GM12878 (cell line): ENCODE data around the gene DHCR7. TPM values are rescaled to one million over a fixed set of nuclear protein-coding genes. Genes with fewer than 3 reads are reported as not detected.

Experiments
- ATAC-seq: fragments of 200-7000 bp; cut with Tn5 transposase; 3 replicates; pipeline ENCODE4 v1.9.1; 2020; ENCODE audit warnings: mild to moderate bottlenecking, moderate library complexity
- BruUV-seq: library from RNA; stranded (reverse); fragments of 400-500 nt; replicated peaks from 2 replicates; lab custom pipeline; 2021; lab: Mats Ljungman, UMichigan
- CTCF ChIA-PET: fragments of 300-600 bp; sonication (Branson Sonifier 250); formaldehyde crosslinking; extraction: SDS; loops from one replicate; lab custom pipeline; 2021; ENCODE audit warnings: inconsistent platforms; lab: Yijun Ruan, JAX
- POLR2A ChIA-PET: fragments of 350-600 bp; formaldehyde crosslinking; extraction: SDS; loops from one replicate; lab custom pipeline; 2021; ENCODE audit warnings: inconsistent platforms; lab: Charles Lee
- RAD21 ChIA-PET: fragments of 300-600 bp; sonication (Branson Sonifier 250); formaldehyde crosslinking; loops from one replicate; lab custom pipeline; 2023; ENCODE audit warnings: antibody characterized with exemption; ENCODE audit not compliant: unreplicated experiment; lab: Charles Lee
- SMC1A ChIA-PET: fragments of 300-600 bp; sonication (Branson Sonifier 250); formaldehyde crosslinking; loops from one replicate; lab custom pipeline; 2023; ENCODE audit not compliant: unreplicated experiment, uncharacterized antibody; lab: Charles Lee
- DNase-seq: peaks from one replicate; pipeline ENCODE4 v3.0.0-alpha.2; 2011; ENCODE audit warnings: low read depth, low spot score
- FAIRE-seq: peaks from 3 replicates; lab custom pipeline; 2011; peaks lifted over from hg19 to GRCh38; lab: Jason Lieb, UNC
- H2AFZ ChIP-seq: 2 replicates; pipeline ENCODE4 v1.6.0; 2011; ENCODE audit warnings: low read depth, low read length, control low read depth; ENCODE audit not compliant: control insufficient read depth
- H3K27ac ChIP-seq: 2 replicates; pipeline ENCODE4 v1.5.1; 2011; ENCODE audit warnings: control low read depth; ENCODE audit not compliant: control insufficient read depth, insufficient read depth
- H3K27me3 ChIP-seq, 2 experiments: replicated peaks in 1 of 2; 2 replicates each; pipeline versions ENCODE4 v1.6.0 to v1.6.1; 2011; ENCODE audit warnings: low read length in 1 of 2; ENCODE audit not compliant: control insufficient read depth in 2 of 2, insufficient read depth in 2 of 2
- H3K36me3 ChIP-seq, 2 experiments: 2 replicates each; pipeline ENCODE4 v1.5.1; 2011; ENCODE audit warnings: low read length in 1 of 2; ENCODE audit not compliant: control insufficient read depth in 2 of 2, insufficient read depth in 2 of 2
- H3K4me1 ChIP-seq: 2 replicates; pipeline ENCODE4 v1.6.1; 2011; ENCODE audit warnings: mild to moderate bottlenecking, low read length, moderate library complexity, mixed read lengths; ENCODE audit not compliant: control insufficient read depth, insufficient read depth
- H3K4me2 ChIP-seq: 2 replicates; pipeline ENCODE4 v1.6.0; 2011; ENCODE audit warnings: control low read depth; ENCODE audit not compliant: control insufficient read depth, insufficient read depth
- H3K4me3 ChIP-seq: fragments of 200-600 bp; sonication (generic); 2 replicates; pipeline ENCODE4 v1.5.1; 2016
- H3K79me2 ChIP-seq: 2 replicates; pipeline ENCODE4 v1.6.0; 2011; ENCODE audit warnings: low read length; ENCODE audit not compliant: control insufficient read depth, insufficient read depth
- H3K9ac ChIP-seq: 2 replicates; pipeline ENCODE4 v1.8.0; 2011; ENCODE audit warnings: low read length, control low read depth, mixed read lengths; ENCODE audit not compliant: control insufficient read depth, insufficient read depth
- H3K9me3 ChIP-seq: replicated peaks from 3 replicates; pipeline ENCODE4 v1.5.1; 2011; ENCODE audit warnings: mild to moderate bottlenecking, low read length; ENCODE audit not compliant: control insufficient read depth, insufficient read depth
- H4K20me1 ChIP-seq: 2 replicates; pipeline ENCODE4 v1.6.0; 2011; ENCODE audit not compliant: control insufficient read depth, insufficient read depth
- ATF3 ChIP-seq: IDR thresholded peaks from 2 replicates; pipeline ENCODE4 v1.6.1; 2011; ENCODE audit warnings: low read depth, mild to moderate bottlenecking, low read length, moderate library complexity, borderline replicate concordance; ENCODE audit errors: extremely low read depth
- CHD1 ChIP-seq: IDR thresholded peaks from 2 replicates; pipeline ENCODE4 v1.6.1; 2012; ENCODE audit warnings: low read depth, low read length, improper control_type of control experiment
- FOXM1 ChIP-seq: IDR thresholded peaks from 2 replicates; pipeline ENCODE4 v1.6.1; 2012; ENCODE audit warnings: low read depth, mild to moderate bottlenecking, inconsistent platforms, low read length, moderate library complexity
- HDGF ChIP-seq: fragments of 450-650 bp; IDR thresholded peaks from 2 replicates; pipeline ENCODE4 v1.6.1; 2016; ENCODE audit warnings: antibody characterized with exemption
- KLF5 ChIP-seq: fragments of 450-650 bp; IDR thresholded peaks from 2 replicates; pipeline ENCODE4 v1.6.1; 2014; ENCODE audit warnings: mild to moderate bottlenecking; ENCODE audit not compliant: partially characterized antibody
- LARP7 ChIP-seq: fragments of 450-650 bp; IDR thresholded peaks from 2 replicates; pipeline ENCODE4 v1.6.1; 2017; ENCODE audit warnings: mild to moderate bottlenecking
- MXI1 ChIP-seq: fragments of 150-350 bp; IDR thresholded peaks from 2 replicates; pipeline ENCODE4 v1.6.1; 2011; ENCODE audit warnings: low read depth, mild to moderate bottlenecking, inconsistent platforms, low read length, improper control_type of control experiment
- NBN ChIP-seq: fragments of 450-650 bp; IDR thresholded peaks from 2 replicates; pipeline ENCODE4 v1.6.1; 2016
- NFYA ChIP-seq: IDR thresholded peaks from 2 replicates; pipeline ENCODE4 v1.6.1; 2011; ENCODE audit warnings: low read depth, mild to moderate bottlenecking, low read length, improper control_type of control experiment, borderline replicate concordance
- PAX8 ChIP-seq: fragments of 450-650 bp; IDR thresholded peaks from 2 replicates; pipeline ENCODE4 v1.6.1; 2017; ENCODE audit warnings: mild to moderate bottlenecking, moderate library complexity
- RBBP5 ChIP-seq: fragments of 200-600 bp; sonication (generic); conservative IDR thresholded peaks from 2 replicates; pipeline ENCODE4 v1.6.1; 2016
- SMAD1 ChIP-seq: fragments of 450-650 bp; IDR thresholded peaks from 2 replicates; pipeline ENCODE4 v1.6.1; 2018; ENCODE audit warnings: mild to moderate bottlenecking, low read depth; ENCODE audit not compliant: partially characterized antibody
- STAT1 ChIP-seq: fragments of 450-650 bp; conservative IDR thresholded peaks from 2 replicates; pipeline ENCODE4 v1.6.1; 2014; ENCODE audit warnings: antibody characterized with exemption, mild to moderate bottlenecking
- SUPT20H ChIP-seq: IDR thresholded peaks from 2 replicates; pipeline ENCODE4 v1.6.1; 2011; ENCODE audit warnings: low read depth, mild to moderate bottlenecking, low read length, moderate library complexity, borderline replicate concordance; ENCODE audit not compliant: control insufficient read depth
- YBX1 ChIP-seq: fragments of 450-650 bp; IDR thresholded peaks from 2 replicates; pipeline ENCODE4 v1.6.1; 2016; ENCODE audit warnings: antibody characterized with exemption
- ZNF217 ChIP-seq: fragments of 450-650 bp; IDR thresholded peaks from 2 replicates; pipeline ENCODE4 v1.6.1; 2017; ENCODE audit warnings: antibody characterized with exemption, mild to moderate bottlenecking
- ZNF24 ChIP-seq: fragments of 450-650 bp; IDR thresholded peaks from 2 replicates; pipeline ENCODE4 v1.6.1; 2017; ENCODE audit warnings: antibody characterized with exemption, mild to moderate bottlenecking
- WGBS: methylation state at CpG from one replicate; pipeline ENCODE4 v1.1.6; 2016; ENCODE audit warnings: low lambda C conversion rate; ENCODE audit not compliant: insufficient replicate concordance, insufficient coverage; ENCODE audit errors: missing lambda C conversion rate; 5-methylcytosine and 5-hydroxymethylcytosine counted together
- in situ Hi-C: fragments of 300-500 bp; cut with MboI; formaldehyde crosslinking; loops from 9 replicates; pipeline ENCODE4 v1.14.3; 2018; ENCODE audit warnings: mixed read lengths
- intact Hi-C: fragments of 100-400 bp; cut with micrococcal nuclease; formaldehyde crosslinking; loops from one replicate; pipeline ENCODE4 v1.14.2; 2022; ENCODE audit not compliant: unreplicated experiment
- polyA plus RNA-seq, 11 experiments: library from polyadenylated mRNA; depleted of rRNA in 4 of 11; unstranded in 6 of 11; stranded (reverse) in 5 of 11; fragments of >200 nt; fragmentation: Nextera tagmentation in 4 of 11; fragmentation: Illumina TruSeq in 1 of 11; extraction: Ambion mirVana in 4 of 11; extraction: Trizol in 1 of 11; gene quantifications; 1 replicate in 1 of 11; 2 replicates in 10 of 11; pipeline versions ENCODE4 v1.2.1 to v1.2.3, GENCODE V29; 2011 to 2016; ENCODE audit warnings: inconsistent platforms in 2 of 11, missing spikeins in 2 of 11, low read depth in 1 of 11
- total RNA-seq, 4 experiments: library from RNA; depleted of rRNA in 3 of 4; stranded (reverse); fragments of >200 nt in 3 of 4; fragmentation: Illumina TruSeq in 1 of 4; extraction: Trizol in 1 of 4; gene quantifications; 2 replicates each; pipeline versions ENCODE4 v1.2.1 to v1.2.3, GENCODE V29; 2013 to 2021
- TF ChIP-seq, protein P1 (sequence below): fragments of 450-650 bp; conservative IDR thresholded peaks from 2 replicates; pipeline ENCODE4 v1.6.1; 2017; ENCODE audit warnings: mild to moderate bottlenecking, moderate library complexity

The DHCR7 gene
- total and polyA plus RNA-seq, 10 of the 15 experiments (the other 5 are each of a cell fraction or from before 2014, with no cell fraction given): 4.2 to 115 (median 57.8) TPM

GRCh38 chr11:71431271-71431670 lies 16.9 kb downstream of the DHCR7 start (continued):
- TF ChIP-seq, protein P1, sequence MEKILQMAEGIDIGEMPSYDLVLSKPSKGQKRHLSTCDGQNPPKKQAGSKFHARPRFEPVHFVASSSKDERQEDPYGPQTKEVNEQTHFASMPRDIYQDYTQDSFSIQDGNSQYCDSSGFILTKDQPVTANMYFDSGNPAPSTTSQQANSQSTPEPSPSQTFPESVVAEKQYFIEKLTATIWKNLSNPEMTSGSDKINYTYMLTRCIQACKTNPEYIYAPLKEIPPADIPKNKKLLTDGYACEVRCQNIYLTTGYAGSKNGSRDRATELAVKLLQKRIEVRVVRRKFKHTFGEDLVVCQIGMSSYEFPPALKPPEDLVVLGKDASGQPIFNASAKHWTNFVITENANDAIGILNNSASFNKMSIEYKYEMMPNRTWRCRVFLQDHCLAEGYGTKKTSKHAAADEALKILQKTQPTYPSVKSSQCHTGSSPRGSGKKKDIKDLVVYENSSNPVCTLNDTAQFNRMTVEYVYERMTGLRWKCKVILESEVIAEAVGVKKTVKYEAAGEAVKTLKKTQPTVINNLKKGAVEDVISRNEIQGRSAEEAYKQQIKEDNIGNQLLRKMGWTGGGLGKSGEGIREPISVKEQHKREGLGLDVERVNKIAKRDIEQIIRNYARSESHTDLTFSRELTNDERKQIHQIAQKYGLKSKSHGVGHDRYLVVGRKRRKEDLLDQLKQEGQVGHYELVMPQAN: no peak
- TF ChIP-seq YBX1 (no peak), ZNF217 (no peak), NBN (no peak)

- TF ChIP-seq KLF5 (no peak), ATF3 (no peak), SUPT20H (no peak), MXI1 (no peak), FOXM1 (no peak), RBBP5 (no peak), PAX8 (no peak), CHD1 (no peak), NBN (no peak), STAT1 (no peak), SMAD1 (no peak), HDGF (no peak), LARP7 (no peak), ZNF24 (no peak), YBX1 (no peak), ZNF217 (no peak), NFYA (no peak)
- H3K27ac ChIP-seq: no peak overlapping the region
- FAIRE-seq (no peak), DNase-seq (no peak), ATAC-seq (no peak)
- ChIA-PET CTCF (interaction anchor here (0.8 to 1.2 kb wide), 3 partner anchors 9 to 122 kb away, joined by 3 read pairs; no protein-coding TSS in a partner anchor), SMC1A (interaction anchor here (0.6 kb wide), 1 partner anchor 141 kb away, joined by 3 read pairs; no protein-coding TSS in a partner anchor), RAD21 (no interaction called here), POLR2A (interaction anchor here (0.6 kb wide), 2 partner anchors 16 to 72 kb away, joined by 4 to 5 read pairs; no protein-coding TSS in a partner anchor)
- H2AFZ ChIP-seq: no peak overlapping the region
- intact Hi-C loops (no loop called here), in situ Hi-C loops (no loop called here)
- peaks cover 2% of the 10 kb centered on the region; the same call in 1 of the 3 replicates for H3K9me3 ChIP-seq
- no peaks in the 10 kb centered on the region for H3K27me3 ChIP-seq
- no peaks in the 10 kb centered on the region for H4K20me1 ChIP-seq
- H3K4me3 ChIP-seq: no peak overlapping the region
- whole genome bisulfite sequencing: 90% methylated on average over 9 of the region's 9 CpGs
- no peak overlapping the region for H3K4me2 ChIP-seq
- no peak overlapping the region for H3K9ac ChIP-seq
- no TSS peak for BruUV-seq
- H3K36me3 ChIP-seq: peaks cover 0 to 2% of the 10 kb centered on the region in 2 experiments; a peak in 3 of 4 replicates
- peaks cover 13% of the 10 kb centered on the region for H3K4me1 ChIP-seq
- H3K79me2 ChIP-seq: no peaks in the 10 kb centered on the region
Measured at GRCh38 chr11:71430166-71430565, 18.0 kb downstream of the DHCR7 start.
